PFSK-1 (cell line): ENCODE results near the gene COMMD3.

ENCODE experiments used
- POLR2AphosphoS5 ChIP-seq: IDR thresholded peaks from 2 replicates; pipeline ENCODE4 v1.6.1; 2012; ENCODE audit warnings: low read depth, mild to moderate bottlenecking, control low read depth, low read length, moderate library complexity
- REST ChIP-seq, 2 experiments: IDR thresholded peaks; 2 replicates each; pipeline versions ENCODE4 v1.6.1 to v1.8.0; 2011 to 2012; ENCODE audit warnings: low read depth in 2 of 2, low read length in 2 of 2, control low read depth in 1 of 2, inconsistent platforms in 1 of 2, mild to moderate bottlenecking in 1 of 2, moderate library complexity in 1 of 2; ENCODE audit not compliant: insufficient read depth in 1 of 2
- TAF1 ChIP-seq: IDR thresholded peaks from 2 replicates; pipeline ENCODE4 v1.6.1; 2012; ENCODE audit warnings: low read length, control low read depth, borderline replicate concordance; ENCODE audit not compliant: insufficient read depth

- no peak for TF ChIP-seq POLR2AphosphoS5
- no peak for TF ChIP-seq TAF1
- TF ChIP-seq REST (IDR thresholded peaks at IDR 0.05; ENCODE audit: insufficient read depth in 1 of 2, low read depth in 2 of 2, low read length in 2 of 2): no peak
Observed at GRCh38 chr10:22319980-22320558, 3.9 kb downstream of the COMMD3 start.
